HepG2 (cell line): ENCODE data around the gene CDH19. TPM values are rescaled to one million over a fixed set of nuclear protein-coding genes. Genes with fewer than 3 reads are reported as not detected.

Source experiments
- ATAC-seq: fragments of 200-7000 bp; cut with Tn5 transposase; 3 replicates; pipeline ENCODE4 v1.9.1; 2020; ENCODE audit warnings: mild to moderate bottlenecking, moderate library complexity
- BruUV-seq: library from RNA; stranded (reverse); fragments of 400-500 nt; replicated peaks from 2 replicates; lab custom pipeline; 2021; lab: Mats Ljungman, UMichigan
- CTCF ChIA-PET: fragments of 300-600 bp; formaldehyde crosslinking; extraction: SDS; loops from one replicate; lab custom pipeline; 2021; ENCODE audit warnings: low total read pairs, inconsistent platforms, low intra/inter-chr PET ratio; lab: Yijun Ruan, JAX
- POLR2A ChIA-PET: fragments of 350-600 bp; sonication (Branson Sonifier 250); formaldehyde crosslinking; loops from one replicate; lab custom pipeline; 2020; ENCODE audit warnings: antibody characterized with exemption, inconsistent platforms; lab: Yijun Ruan, JAX
- DNase-seq: peaks from one replicate; pipeline ENCODE4 v3.0.0-alpha.2; 2015; ENCODE audit warnings: low spot score
- FAIRE-seq: peaks from 3 replicates; lab custom pipeline; 2011; peaks lifted over from hg19 to GRCh38; lab: Jason Lieb, UNC
- H2AFZ ChIP-seq: one replicate; pipeline ENCODE4 v1.6.1; 2011; ENCODE audit warnings: low read length, inconsistent platforms
- H3K27ac ChIP-seq: fragments of 300-600 bp; 3 replicates; pipeline ENCODE4 v1.8.0; 2011; ENCODE audit warnings: mixed run types, mild to moderate bottlenecking, mixed read lengths, low read length, inconsistent platforms; ENCODE audit not compliant: insufficient read depth; ENCODE audit errors: extremely low read length
- H3K27me3 ChIP-seq, 2 experiments: fragments of 200-600 bp in 1 of 2; 2 replicates in 1 of 2; 3 replicates in 1 of 2; pipeline versions ENCODE4 v1.6.0 to v1.8.0; 2011; ENCODE audit warnings: low read length in 2 of 2, mild to moderate bottlenecking in 2 of 2, moderate library complexity in 2 of 2, inconsistent platforms in 1 of 2; ENCODE audit not compliant: insufficient read depth in 2 of 2, control insufficient read depth in 1 of 2
- H3K36me3 ChIP-seq, 2 experiments: fragments of 200-600 bp in 1 of 2; replicated peaks in 1 of 2; 2 replicates in 1 of 2; 3 replicates in 1 of 2; pipeline versions ENCODE4 v1.5.1 to v1.8.0; 2011; ENCODE audit warnings: low read length in 2 of 2, inconsistent platforms in 1 of 2; ENCODE audit not compliant: insufficient read depth in 2 of 2, control insufficient read depth in 1 of 2
- H3K4me1 ChIP-seq: 2 replicates; pipeline ENCODE4 v1.5.1; 2012; ENCODE audit warnings: low read length, inconsistent platforms; ENCODE audit not compliant: insufficient read depth
- H3K4me2 ChIP-seq: 2 replicates; pipeline ENCODE4 v1.6.0; 2011; ENCODE audit warnings: low read depth, low read length, inconsistent platforms
- H3K4me3 ChIP-seq, 3 experiments: fragments of 200-600 bp in 1 of 3; sonication (generic), shearing (Covaris generic) in 1 of 3; replicated peaks in 1 of 3; 2 replicates each; pipeline ENCODE4 v1.5.1; 2011 to 2016; ENCODE audit warnings: low read length in 3 of 3, inconsistent platforms in 2 of 3, low read depth in 2 of 3, mild to moderate bottlenecking in 2 of 3, control low read depth in 1 of 3, mixed read lengths in 1 of 3; ENCODE audit not compliant: insufficient read depth in 1 of 3
- H3K79me2 ChIP-seq: one replicate; pipeline ENCODE4 v1.6.1; 2011; ENCODE audit warnings: low read length, inconsistent platforms; ENCODE audit not compliant: insufficient read depth
- H3K9ac ChIP-seq: 2 replicates; pipeline ENCODE4 v1.6.0; 2011; ENCODE audit warnings: mild to moderate bottlenecking, low read depth, low read length, inconsistent platforms; ENCODE audit not compliant: insufficient read depth
- H3K9me3 ChIP-seq: 2 replicates; pipeline ENCODE4 v1.5.1; 2012; ENCODE audit warnings: mild to moderate bottlenecking, low read length
- H4K20me1 ChIP-seq: 2 replicates; pipeline ENCODE4 v1.6.0; 2011; ENCODE audit warnings: inconsistent platforms, mild to moderate bottlenecking, low read length, moderate library complexity; ENCODE audit not compliant: insufficient read depth
- GATA4 ChIP-seq: sonication (generic); IDR thresholded peaks from 2 replicates; pipeline ENCODE4 v1.6.1; 2016; ENCODE audit warnings: antibody characterized with exemption, low read depth, borderline replicate concordance
- MBD4 ChIP-seq: IDR thresholded peaks from 2 replicates; pipeline ENCODE4 v1.6.1; 2012; ENCODE audit warnings: low read length, inconsistent platforms, borderline replicate concordance
- NKX3-1 ChIP-seq: sonication (generic); formaldehyde crosslinking; IDR thresholded peaks from 2 replicates; pipeline ENCODE4 v1.5.0; 2020; ENCODE audit warnings: missing genetic modification reagents
- SATB2 ChIP-seq: sonication (generic); formaldehyde crosslinking; IDR thresholded peaks from 2 replicates; pipeline ENCODE4 v1.5.0; 2020; ENCODE audit warnings: missing genetic modification reagents
- STAG1 ChIP-seq: sonication (generic); formaldehyde crosslinking; IDR thresholded peaks from 2 replicates; pipeline ENCODE4 v1.4.0; 2020; ENCODE audit warnings: missing genetic modification reagents
- ZBTB7B ChIP-seq: sonication (generic); formaldehyde crosslinking; IDR thresholded peaks from 2 replicates; pipeline ENCODE4 v1.4.0; 2020; ENCODE audit warnings: missing genetic modification reagents
- ZKSCAN5 ChIP-seq: sonication (generic); formaldehyde crosslinking; IDR thresholded peaks from 2 replicates; pipeline ENCODE4 v1.5.1; 2020; ENCODE audit warnings: mild to moderate bottlenecking, missing genetic modification reagents
- ZNF543 ChIP-seq: sonication (generic); formaldehyde crosslinking; IDR thresholded peaks from 2 replicates; pipeline ENCODE4 v1.4.0; 2020; ENCODE audit warnings: mild to moderate bottlenecking, missing genetic modification reagents
- WGBS: methylation state at CpG from one replicate; pipeline ENCODE4 v1.1.6; 2017; ENCODE audit warnings: low lambda C conversion rate; 5-methylcytosine and 5-hydroxymethylcytosine counted together
- in situ Hi-C: cut with HindIII; loops from 2 replicates; pipeline ENCODE4 v1.10.0; 2017; ENCODE audit warnings: low pct_unique_long_range_greater_than_20kb; ENCODE audit not compliant: extremely low pct_ligation_motif_present
- intact Hi-C: fragments of 100-400 bp; cut with micrococcal nuclease; formaldehyde crosslinking; loops from one replicate; pipeline ENCODE4 v1.10.0; 2022; ENCODE audit not compliant: unreplicated experiment
- polyA plus RNA-seq, 8 experiments: library from polyadenylated mRNA; depleted of rRNA in 3 of 8; stranded (reverse) in 7 of 8; unstranded in 1 of 8; fragments of >200 nt; fragmentation: Illumina TruSeq in 4 of 8; extraction: Trizol in 4 of 8; gene quantifications; 2 replicates each; pipeline versions ENCODE4 v1.2.1 to v1.2.3, GENCODE V29; 2011 to 2016; ENCODE audit warnings: low read depth in 4 of 8, missing spikeins in 1 of 8, mixed read lengths in 1 of 8; ENCODE audit not compliant: insufficient read depth in 1 of 8
- total RNA-seq, 5 experiments: library from RNA; depleted of rRNA; stranded (reverse); fragments of >200 nt; fragmentation: Illumina TruSeq; extraction: Trizol; gene quantifications; 2 replicates each; pipeline ENCODE4 v1.2.3, GENCODE V29; 2016; ENCODE audit warnings: low read depth in 1 of 5
- TF ChIP-seq, protein P1 (sequence below): sonication (generic); formaldehyde crosslinking; conservative IDR thresholded peaks from 2 replicates; pipeline ENCODE4 v1.8.0; 2022; ENCODE audit warnings: mild to moderate bottlenecking, moderate library complexity, missing genetic modification reagents
- TF ChIP-seq, protein P2 (sequence below): sonication (generic); formaldehyde crosslinking; IDR thresholded peaks from 2 replicates; pipeline ENCODE4 v1.4.0; 2020; ENCODE audit warnings: missing genetic modification reagents
- TF ChIP-seq, protein P3 (sequence below): sonication (generic); formaldehyde crosslinking; IDR thresholded peaks from 2 replicates; pipeline ENCODE4 v1.5.0; 2020; ENCODE audit warnings: mild to moderate bottlenecking, missing genetic modification reagents, borderline replicate concordance

The CDH19 gene
- total and polyA plus RNA-seq, 2 of the 13 experiments (the other 11 are each of a cell fraction or from before 2014, with no cell fraction given) = not detected

DNA sequence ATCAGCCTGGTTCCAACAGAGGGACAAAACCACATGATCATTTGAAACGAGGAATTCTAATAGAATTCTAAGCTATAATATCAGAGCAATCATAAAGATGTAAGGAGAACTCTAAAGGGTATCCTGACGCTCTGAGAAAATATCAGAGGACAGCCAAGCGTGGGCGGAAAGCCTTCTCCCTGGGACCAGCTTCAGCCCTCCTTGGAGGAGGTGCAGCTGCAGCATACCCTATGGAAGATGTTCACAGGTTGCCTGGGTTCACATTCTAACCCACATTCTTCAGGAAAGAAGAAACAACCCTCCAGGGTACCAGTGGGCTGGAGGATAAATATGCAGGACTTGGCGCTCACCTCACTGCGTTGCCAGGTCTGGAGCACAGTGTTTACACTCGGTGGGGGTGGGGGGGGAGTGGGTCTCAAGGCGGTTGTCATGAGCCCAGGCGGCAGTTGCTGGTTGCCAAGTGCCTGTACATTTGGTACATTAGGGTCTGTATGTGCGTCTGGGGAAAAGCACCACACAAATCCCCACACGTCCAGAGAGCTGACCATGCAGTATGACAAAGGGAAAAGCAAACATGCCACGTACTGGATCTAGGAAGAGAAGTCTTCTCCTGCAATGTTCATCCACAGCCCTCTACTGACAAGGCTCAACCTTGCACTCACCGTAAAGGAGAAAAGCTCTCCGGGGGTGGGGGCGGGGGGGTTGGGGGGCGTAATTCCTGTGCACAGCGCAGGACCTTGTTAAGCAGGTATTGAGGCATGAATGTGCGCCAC is 80.5 kb downstream of the CDH19 start:
- FAIRE-seq (no peak), DNase-seq (peak; percentile 33), ATAC-seq (peak; percentile 99)
- WGBS = 14% methylated on average over 15 of the region's 18 CpGs
- H3K9ac ChIP-seq = no peak overlapping the region
- no TSS peak for BruUV-seq
- H2AFZ ChIP-seq = no peak overlapping the region
- H3K36me3 ChIP-seq = no peaks in the 10 kb centered on the region
- H3K27ac ChIP-seq = no peak overlapping the region
- ChIA-PET POLR2A (interaction anchor here (0.6 kb wide), 1 partner anchor 12 kb away, joined by 3 read pairs; no protein-coding TSS in a partner anchor), CTCF (no interaction called here)
- no peaks in the 10 kb centered on the region for H3K9me3 ChIP-seq
- H4K20me1 ChIP-seq = no peaks in the 10 kb centered on the region
- peak overlapping the region; percentile 67 for H3K4me2 ChIP-seq
- in situ Hi-C loops (loop anchor here (25.0 kb wide), 1 partner anchor 561 kb away; no protein-coding TSS in a partner anchor), intact Hi-C loops (no loop called here)
- peak overlapping the region in 1 of 3 experiments; percentile 52; a peak in 2 of 6 replicates for H3K4me3 ChIP-seq
- no peaks in the 10 kb centered on the region for H3K79me2 ChIP-seq
- H3K4me1 ChIP-seq = no peaks in the 10 kb centered on the region
- H3K27me3 ChIP-seq = no peaks in the 10 kb centered on the region
- TF ChIP-seq, protein P1, sequence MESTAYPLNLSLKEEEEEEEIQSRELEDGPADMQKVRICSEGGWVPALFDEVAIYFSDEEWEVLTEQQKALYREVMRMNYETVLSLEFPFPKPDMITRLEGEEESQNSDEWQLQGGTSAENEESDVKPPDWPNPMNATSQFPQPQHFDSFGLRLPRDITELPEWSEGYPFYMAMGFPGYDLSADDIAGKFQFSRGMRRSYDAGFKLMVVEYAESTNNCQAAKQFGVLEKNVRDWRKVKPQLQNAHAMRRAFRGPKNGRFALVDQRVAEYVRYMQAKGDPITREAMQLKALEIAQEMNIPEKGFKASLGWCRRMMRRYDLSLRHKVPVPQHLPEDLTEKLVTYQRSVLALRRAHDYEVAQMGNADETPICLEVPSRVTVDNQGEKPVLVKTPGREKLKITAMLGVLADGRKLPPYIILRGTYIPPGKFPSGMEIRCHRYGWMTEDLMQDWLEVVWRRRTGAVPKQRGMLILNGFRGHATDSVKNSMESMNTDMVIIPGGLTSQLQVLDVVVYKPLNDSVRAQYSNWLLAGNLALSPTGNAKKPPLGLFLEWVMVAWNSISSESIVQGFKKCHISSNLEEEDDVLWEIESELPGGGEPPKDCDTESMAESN (CRISPR knock-in tag) = no peak
- TF ChIP-seq ZKSCAN5 (CRISPR knock-in tag) (no peak), MBD4 (no peak), ZBTB7B (no peak), GATA4 (no peak), ZNF543 (CRISPR knock-in tag) (no peak), SATB2 (CRISPR knock-in tag) (no peak), STAG1 (CRISPR knock-in tag) (0 out of 2 replicates have a peak, but pooled peaks have one; percentile 8), NKX3-1 (CRISPR knock-in tag) (no peak)
- TF ChIP-seq, protein P2, sequence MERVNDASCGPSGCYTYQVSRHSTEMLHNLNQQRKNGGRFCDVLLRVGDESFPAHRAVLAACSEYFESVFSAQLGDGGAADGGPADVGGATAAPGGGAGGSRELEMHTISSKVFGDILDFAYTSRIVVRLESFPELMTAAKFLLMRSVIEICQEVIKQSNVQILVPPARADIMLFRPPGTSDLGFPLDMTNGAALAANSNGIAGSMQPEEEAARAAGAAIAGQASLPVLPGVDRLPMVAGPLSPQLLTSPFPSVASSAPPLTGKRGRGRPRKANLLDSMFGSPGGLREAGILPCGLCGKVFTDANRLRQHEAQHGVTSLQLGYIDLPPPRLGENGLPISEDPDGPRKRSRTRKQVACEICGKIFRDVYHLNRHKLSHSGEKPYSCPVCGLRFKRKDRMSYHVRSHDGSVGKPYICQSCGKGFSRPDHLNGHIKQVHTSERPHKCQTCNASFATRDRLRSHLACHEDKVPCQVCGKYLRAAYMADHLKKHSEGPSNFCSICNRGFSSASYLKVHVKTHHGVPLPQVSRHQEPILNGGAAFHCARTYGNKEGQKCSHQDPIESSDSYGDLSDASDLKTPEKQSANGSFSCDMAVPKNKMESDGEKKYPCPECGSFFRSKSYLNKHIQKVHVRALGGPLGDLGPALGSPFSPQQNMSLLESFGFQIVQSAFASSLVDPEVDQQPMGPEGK (CRISPR knock-in tag) = peak; percentile 44; the same call in 1 of the 2 replicates
- TF ChIP-seq, protein P3, sequence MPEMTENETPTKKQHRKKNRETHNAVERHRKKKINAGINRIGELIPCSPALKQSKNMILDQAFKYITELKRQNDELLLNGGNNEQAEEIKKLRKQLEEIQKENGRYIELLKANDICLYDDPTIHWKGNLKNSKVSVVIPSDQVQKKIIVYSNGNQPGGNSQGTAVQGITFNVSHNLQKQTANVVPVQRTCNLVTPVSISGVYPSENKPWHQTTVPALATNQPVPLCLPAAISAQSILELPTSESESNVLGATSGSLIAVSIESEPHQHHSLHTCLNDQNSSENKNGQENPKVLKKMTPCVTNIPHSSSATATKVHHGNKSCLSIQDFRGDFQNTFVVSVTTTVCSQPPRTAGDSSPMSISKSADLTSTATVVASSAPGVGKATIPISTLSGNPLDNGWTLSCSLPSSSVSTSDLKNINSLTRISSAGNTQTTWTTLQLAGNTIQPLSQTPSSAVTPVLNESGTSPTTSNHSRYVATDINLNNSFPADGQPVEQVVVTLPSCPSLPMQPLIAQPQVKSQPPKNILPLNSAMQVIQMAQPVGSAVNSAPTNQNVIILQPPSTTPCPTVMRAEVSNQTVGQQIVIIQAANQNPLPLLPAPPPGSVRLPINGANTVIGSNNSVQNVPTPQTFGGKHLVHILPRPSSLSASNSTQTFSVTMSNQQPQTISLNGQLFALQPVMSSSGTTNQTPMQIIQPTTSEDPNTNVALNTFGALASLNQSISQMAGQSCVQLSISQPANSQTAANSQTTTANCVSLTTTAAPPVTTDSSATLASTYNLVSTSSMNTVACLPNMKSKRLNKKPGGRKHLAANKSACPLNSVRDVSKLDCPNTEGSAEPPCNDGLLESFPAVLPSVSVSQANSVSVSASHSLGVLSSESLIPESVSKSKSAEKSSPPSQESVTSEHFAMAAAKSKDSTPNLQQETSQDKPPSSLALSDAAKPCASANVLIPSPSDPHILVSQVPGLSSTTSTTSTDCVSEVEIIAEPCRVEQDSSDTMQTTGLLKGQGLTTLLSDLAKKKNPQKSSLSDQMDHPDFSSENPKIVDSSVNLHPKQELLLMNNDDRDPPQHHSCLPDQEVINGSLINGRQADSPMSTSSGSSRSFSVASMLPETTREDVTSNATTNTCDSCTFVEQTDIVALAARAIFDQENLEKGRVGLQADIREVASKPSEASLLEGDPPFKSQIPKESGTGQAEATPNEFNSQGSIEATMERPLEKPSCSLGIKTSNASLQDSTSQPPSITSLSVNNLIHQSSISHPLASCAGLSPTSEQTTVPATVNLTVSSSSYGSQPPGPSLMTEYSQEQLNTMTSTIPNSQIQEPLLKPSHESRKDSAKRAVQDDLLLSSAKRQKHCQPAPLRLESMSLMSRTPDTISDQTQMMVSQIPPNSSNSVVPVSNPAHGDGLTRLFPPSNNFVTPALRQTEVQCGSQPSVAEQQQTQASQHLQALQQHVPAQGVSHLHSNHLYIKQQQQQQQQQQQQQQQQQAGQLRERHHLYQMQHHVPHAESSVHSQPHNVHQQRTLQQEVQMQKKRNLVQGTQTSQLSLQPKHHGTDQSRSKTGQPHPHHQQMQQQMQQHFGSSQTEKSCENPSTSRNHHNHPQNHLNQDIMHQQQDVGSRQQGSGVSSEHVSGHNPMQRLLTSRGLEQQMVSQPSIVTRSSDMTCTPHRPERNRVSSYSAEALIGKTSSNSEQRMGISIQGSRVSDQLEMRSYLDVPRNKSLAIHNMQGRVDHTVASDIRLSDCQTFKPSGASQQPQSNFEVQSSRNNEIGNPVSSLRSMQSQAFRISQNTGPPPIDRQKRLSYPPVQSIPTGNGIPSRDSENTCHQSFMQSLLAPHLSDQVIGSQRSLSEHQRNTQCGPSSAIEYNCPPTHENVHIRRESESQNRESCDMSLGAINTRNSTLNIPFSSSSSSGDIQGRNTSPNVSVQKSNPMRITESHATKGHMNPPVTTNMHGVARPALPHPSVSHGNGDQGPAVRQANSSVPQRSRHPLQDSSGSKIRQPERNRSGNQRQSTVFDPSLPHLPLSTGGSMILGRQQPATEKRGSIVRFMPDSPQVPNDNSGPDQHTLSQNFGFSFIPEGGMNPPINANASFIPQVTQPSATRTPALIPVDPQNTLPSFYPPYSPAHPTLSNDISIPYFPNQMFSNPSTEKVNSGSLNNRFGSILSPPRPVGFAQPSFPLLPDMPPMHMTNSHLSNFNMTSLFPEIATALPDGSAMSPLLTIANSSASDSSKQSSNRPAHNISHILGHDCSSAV (CRISPR knock-in tag) = no peak
